HG03575 (cell line): Measurements from ENCODE around the gene GPHN.
"Not testable (repeated sequence)": the region's sequence is repeated elsewhere in the genome, so short reads cannot be mapped to it uniquely, and the experiment has no call there.

Experiments
- ATAC-seq: cut with Tn5 transposase; IDR thresholded peaks from one replicate; pipeline ENCODE4 v1.9.1; 2021; ENCODE audit not compliant: unreplicated experiment, insufficient number of reproducible peaks, low FRiP score; ENCODE audit errors: extremely low read depth

Gene GPHN

DNA sequence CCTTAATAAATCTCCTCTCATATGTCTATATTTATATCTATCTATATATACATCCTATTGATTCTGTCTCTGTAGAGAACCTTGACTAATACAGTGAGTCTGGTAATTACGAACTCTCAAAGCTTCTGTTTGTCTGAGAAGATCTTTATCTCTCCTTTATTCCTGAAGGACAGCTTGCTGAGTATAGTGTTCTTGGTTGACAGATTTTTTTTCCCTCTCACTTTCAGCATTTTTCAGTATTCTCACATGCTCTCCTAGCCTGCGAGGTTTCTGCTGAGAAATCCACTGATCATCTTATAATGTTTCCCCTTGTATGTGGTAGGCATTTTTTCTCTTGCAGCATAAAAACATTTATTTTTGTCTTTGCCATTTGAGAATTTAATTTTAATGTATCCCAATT, 67.1 kb downstream of the GPHN start:
- ATAC-seq = no peak

GRCh38 chr14:66575939-66576338, 68.0 kb downstream of the GPHN start:
- ATAC-seq = no peak

DNA sequence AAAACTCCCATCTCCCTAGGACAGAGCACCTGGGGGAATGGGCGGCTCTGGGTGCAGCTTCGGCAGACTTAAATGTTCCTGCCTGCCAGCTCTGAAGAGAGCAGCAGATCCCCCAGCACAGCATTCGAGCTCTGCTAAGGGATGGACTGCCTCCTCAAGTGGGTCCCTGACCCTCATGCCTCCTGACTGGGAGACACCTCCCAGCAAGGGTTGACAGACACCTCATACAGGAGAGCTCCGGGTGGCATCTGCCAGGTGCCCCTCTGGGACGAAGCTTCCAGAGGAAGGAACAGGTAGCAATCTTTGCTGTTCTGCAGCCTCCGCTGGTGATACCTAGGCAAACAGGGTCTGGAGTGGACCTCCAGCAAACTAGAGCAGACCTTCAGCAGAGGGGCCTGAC, 79.8 kb downstream of the GPHN start:
- ATAC-seq = not testable (repeated sequence)

DNA sequence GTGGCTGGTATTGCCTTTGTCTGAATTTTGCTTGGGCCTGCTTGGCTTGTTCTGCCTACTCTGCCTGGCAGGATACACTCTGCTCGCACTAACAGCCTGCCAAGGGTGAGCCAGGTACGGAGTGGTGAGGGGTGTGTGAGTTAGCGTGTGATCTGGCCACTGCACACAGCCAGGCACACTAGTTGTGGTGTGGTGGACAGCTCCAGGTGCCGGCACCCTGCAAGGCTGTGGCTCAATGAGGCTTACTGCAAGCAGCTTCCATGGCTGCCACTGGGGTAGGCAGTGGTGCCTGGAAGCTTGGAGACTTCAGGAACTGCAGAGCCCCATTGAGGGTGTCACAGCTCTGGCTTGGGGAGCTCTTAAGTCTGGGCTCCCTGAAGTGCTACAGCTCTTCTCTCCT, 87.4 kb downstream of the GPHN start:
- ATAC-seq = no peak

DNA sequence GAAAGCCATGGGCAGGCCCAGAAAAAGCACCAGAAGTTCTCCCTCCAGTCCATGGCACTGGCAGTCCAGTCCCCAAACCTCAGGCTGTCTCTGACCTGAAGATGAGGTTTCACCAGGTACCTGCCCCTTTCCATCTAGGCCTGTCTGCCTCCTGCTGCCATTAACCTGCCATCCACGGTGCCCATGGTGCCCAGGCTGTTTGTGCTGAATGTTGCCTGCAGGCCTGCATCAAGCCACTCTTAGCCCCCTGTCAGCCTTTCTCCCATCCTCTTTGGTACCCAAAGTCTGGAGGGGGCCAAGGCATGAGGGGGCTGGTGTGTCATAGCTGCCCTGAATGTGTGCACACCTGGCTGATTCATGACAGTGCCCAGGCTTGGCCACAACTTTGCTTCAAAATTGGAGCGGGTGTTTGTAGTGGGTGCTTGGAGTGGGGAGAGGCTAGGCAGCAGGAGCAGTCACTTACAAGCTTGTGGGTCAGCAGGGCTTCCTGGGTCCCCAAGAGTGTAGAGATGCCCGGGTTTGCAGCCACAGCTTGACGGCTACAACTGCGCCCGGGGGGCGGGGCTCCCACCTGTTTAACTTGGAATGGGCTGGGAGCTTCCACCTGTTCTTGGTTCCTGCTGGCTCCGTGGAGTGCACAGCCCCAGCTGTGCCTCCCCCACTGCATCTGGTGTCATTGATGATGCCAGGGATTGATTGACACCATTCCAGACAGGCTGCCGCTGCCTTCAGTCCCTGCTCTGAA, 88.5 kb downstream of the GPHN start:
- ATAC-seq = no peak

DNA sequence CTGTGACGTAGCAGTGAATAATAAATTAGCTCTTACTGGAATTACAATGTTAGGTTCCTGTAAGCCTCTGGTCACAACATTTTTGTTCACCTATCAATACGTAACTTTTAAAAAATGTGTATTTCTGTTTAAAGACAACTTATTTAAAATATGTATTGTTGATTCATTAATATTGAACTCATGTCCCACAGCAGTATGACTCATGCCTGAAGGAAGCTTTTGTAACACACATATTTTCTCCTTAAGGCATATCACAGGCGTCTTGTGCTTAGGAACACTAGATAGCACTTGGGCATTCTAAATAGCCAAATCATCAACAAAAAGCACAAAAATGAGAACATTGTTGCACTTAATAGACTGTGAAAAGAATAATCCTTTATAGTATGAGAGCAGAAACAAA, 92.5 kb downstream of the GPHN start:
- ATAC-seq = no peak

DNA sequence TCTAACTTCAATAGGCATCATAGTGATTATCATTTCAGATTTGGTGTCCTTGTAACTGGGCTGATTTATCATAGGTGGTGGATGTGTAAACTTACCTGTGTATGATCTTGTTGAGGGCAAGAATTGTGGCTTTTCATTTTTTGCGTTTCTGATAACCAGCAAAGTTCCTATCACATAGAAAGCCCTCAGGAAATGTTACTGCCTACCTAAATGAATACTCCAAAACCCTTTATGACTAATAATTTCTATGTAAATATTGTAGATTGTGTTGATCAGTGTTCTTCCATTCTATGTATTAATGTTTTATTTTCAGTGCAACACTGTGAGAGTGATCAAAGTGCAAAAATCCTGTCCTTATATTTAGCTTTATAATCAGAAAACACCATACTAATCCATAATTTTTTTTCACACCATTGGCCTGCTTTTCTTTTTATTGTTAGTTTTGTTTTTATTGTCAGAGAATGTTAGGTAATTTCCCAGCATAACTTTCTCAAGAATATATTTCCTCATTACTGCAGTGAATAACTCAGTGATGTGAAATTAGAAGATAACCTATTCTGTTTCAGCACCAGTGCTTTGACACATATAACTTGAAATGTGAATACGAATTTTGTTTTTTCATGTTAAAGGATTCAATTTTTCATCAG, 94.1 kb downstream of the GPHN start:
- ATAC-seq = no peak

DNA sequence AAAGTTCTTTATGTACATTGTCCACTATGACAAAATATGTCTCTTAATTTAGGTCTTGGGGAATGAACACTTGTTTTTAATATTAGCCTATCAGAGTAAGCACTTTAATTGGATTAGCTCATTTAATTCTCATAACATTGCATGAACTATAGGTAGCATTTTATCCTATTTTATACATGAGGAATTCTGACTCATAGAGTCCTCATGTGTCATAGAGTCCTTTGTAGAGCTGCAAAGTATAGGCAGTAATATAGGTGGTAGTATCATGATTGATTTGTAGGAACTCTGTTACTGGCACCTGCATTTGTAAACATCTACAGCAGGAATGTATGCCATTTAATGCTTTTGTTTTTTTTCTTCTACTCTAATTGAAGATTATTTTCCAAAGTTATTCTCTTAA, 96.0 kb downstream of the GPHN start:
- no peak for ATAC-seq

DNA sequence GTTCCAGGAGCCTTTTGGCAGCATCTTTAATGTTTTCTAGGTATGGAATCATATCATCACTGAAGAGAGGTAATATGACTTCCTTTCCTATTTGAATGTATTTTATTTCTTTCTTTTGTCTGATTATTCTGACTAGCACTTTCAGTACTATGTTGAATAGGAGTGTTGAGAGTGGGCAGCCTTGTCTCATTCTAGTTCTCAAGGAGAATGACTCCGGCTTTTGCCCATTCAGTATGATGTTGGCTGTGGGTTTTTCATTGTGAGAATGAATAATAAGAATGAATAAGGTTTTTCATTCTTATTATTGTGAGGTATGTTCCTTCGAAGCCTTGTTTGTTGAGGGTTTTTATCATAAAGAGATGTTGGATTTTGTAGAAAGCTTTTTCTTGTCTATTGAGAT, 98.9 kb downstream of the GPHN start:
- ATAC-seq = no peak

GRCh38 chr14:66610154-66610563, 102.2 kb downstream of the GPHN start:
- ATAC-seq = no peak

- ATAC-seq = no peak
These were observed 105.4 kb downstream of the GPHN start for GRCh38 chr14:66613344-66613743.

DNA sequence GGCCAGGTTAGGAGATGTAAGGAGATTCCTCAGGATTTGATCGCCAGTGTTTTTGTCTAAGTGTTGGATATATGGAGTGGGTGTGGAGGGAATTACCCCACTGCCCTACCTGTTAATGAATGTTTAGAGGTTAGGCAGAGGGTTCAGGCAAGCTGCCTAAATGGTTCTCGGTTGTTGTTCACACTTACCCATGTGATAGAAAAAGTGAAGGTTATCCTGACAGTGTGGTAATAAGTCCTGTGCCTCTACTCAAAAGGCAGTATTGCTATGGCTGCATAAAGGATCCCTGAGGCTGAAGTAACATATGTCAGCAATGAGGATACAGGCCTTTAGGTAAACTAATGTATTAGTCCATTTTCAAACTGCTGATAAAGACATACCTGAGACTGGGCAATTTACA, 112.0 kb downstream of the GPHN start:
- no peak for ATAC-seq

DNA sequence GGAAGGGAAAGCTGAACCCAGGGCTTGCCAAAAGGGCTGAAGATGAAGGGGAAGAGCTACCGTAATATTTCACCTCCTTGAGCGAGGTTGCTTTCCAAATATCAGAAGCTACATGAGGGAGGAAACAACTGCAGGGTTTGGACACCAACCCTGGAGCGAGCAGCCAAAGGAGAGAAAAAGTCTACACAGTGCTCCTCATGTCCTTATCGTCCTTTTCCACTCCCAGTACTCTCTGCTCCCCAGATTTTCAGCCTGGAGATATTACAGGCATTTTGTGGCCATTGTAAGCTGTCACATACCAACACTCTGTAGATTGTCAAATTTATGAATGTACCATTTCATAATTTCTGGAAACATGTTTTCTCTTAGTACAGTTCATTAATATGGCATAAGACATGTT, 115.9 kb downstream of the GPHN start:
- ATAC-seq = no peak

DNA sequence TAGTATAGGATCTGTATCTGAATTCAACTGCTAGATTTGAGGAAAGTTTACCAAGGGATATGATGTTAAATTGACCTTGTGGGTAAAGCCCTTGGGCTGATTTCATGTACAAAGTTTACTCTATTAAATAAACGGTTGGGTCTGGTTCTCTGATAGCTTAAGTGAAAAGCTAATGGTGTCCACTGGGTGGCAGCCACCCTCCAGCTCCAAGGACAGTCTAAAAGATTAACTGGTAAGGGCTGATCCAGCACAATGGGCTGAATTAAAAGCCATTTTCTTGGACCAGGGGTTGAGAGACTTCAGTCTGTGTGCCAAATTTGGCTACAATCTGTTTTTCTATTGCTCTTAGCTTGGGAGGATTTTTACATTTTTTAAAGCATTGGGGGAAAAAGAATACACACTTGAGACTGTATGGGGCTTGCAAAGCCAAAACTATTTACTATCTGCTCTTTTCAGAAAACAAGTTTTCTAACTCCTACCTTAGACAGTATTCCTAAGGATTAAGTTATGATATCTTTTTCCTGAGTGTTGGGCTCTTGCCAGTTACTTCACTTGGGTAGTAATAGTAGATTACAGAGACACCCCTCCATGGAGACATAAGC, 116.5 kb downstream of the GPHN start:
- ATAC-seq = no peak

GRCh38 chr14:66628636-66629035, 120.7 kb downstream of the GPHN start:
- no peak for ATAC-seq

DNA sequence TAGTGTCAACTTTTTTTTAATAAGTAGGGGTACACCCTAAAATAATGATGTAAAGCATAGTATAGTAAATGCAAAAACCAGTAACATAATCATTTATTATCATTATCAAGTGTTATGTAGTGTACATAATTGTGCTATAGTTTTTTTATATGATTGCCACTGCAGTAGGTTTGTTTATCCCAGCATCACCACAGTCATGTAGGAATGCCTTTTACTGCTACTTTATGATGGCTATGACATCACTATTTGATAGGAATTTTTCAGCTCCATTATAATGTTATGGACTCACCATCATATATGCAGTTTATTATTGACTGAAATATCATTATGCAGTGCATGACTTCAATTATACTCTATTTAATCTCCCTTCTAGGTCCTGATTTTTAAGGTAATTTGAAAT, 121.6 kb downstream of the GPHN start:
- no peak for ATAC-seq

DNA sequence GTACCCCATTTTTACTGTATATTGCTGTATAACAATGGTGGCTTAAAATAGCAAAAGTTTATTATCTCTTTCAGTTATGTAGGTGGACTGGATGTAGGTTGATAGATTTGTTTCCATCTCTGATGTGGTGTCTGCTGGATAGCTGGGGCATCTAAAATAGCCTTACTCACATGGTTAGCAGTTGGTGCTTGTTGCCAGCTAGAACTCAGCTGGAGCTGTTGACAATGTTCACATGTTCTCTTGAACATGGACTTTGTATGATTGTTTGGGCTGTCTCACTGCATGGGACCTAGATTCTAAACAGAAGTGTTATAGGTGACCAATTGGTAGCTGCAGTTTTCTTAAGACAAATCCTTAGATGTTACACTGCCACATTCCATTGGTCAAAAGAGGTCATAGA, 126.9 kb downstream of the GPHN start:
- no peak for ATAC-seq

GRCh38 chr14:66635435-66635834, 127.5 kb downstream of the GPHN start:
- no peak for ATAC-seq

DNA sequence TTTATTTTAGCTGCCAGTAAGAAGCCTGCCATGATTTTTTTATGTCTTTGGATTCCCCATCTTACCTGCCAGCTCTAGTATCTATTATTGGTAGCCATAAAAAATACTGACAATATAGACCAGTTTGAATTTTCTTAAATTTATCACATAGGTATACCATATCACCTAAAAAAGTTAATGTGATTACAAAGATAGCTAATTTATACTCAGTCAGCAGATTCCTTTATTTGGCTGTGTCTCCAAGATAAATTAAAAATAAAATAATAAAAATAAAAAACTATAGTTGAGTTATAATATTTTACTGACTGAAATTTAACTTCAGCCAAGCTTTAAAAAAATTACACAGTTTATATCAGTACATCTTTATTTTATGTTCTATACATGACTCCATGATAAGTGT, 128.3 kb downstream of the GPHN start:
- no peak for ATAC-seq

- no peak for ATAC-seq
These were observed 130.7 kb downstream of the GPHN start for GRCh38 chr14:66638689-66639088.
